Uterus (tissue), 2 donors: ENCODE results near the gene NRF1.

Experiments used
- POLR2A ChIP-seq, 2 donors: fragments of 450-650 bp; IDR thresholded peaks; one replicate each; pipeline ENCODE4 v1.6.1; 2016; ENCODE audit warnings: antibody characterized with exemption in 2 of 2, mild to moderate bottlenecking in 1 of 2, moderate library complexity in 1 of 2
- TF ChIP-seq, protein P1 (sequence below), 4 experiments: fragments of 200-600 bp in 2 of 4; fragments of 450-650 bp in 2 of 4; sonication (generic) in 2 of 4; IDR thresholded peaks; one replicate each; pipeline ENCODE4 v1.5.1; 2016 to 2019; ENCODE audit warnings: antibody characterized with exemption in 4 of 4, mild to moderate bottlenecking in 2 of 4, moderate library complexity in 1 of 4

DNA sequence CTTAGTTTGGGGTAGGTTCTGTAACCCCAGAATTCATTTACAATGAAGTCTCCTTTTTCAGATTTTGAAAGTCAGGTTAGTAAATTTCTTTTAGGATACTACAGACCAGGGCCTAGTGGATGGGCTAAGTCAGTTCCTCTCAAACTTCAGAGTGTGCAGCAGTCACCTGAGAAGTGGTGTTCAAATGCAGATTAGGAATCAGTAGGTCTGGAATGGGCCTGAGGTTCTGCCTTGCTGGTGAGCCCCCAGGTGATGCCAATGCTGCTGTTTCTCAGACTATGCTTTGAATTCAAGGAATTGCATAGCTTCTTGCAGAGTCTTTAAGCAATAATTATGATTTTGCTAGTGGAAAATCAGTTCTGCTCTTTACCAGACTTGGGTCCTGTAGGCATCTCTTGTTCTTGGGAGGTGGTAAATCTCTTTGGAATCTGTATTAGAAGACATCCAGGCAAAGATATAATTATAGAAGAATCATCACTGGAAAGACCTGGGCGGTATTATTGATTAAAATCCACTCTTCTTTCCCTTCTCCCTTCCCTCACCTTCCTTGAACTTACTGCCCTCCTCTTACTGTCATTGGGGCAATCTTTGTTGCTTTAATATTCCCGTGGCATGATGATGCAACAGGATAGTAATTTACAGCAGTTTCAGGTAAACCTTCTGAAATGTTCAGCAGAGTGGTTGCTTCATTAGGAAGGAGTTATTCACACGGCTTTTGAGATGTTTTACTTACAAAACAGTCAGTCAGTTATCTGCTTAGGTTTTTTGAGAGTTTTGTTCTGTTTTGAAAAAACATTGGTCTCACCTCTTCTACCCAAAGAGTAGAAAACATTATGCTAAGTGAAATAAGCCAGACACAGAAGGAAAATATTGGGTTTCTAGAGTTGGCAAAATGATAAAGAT is 87.2 kb downstream of the NRF1 start:
- no peak for TF ChIP-seq POLR2A (IDR thresholded peaks at IDR 0.05)
- TF ChIP-seq, protein P1, sequence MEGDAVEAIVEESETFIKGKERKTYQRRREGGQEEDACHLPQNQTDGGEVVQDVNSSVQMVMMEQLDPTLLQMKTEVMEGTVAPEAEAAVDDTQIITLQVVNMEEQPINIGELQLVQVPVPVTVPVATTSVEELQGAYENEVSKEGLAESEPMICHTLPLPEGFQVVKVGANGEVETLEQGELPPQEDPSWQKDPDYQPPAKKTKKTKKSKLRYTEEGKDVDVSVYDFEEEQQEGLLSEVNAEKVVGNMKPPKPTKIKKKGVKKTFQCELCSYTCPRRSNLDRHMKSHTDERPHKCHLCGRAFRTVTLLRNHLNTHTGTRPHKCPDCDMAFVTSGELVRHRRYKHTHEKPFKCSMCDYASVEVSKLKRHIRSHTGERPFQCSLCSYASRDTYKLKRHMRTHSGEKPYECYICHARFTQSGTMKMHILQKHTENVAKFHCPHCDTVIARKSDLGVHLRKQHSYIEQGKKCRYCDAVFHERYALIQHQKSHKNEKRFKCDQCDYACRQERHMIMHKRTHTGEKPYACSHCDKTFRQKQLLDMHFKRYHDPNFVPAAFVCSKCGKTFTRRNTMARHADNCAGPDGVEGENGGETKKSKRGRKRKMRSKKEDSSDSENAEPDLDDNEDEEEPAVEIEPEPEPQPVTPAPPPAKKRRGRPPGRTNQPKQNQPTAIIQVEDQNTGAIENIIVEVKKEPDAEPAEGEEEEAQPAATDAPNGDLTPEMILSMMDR (IDR thresholded peaks at IDR 0.05) = no peak
